ENCODE results near the gene ENC1. TPM values are rescaled to one million over a fixed set of nuclear protein-coding genes. Genes with fewer than 3 reads are reported as not detected.

The ENC1 gene
- total and polyA plus RNA-seq, 9 donors: 13.2 to 57.2 (median 27.7) TPM

DNA sequence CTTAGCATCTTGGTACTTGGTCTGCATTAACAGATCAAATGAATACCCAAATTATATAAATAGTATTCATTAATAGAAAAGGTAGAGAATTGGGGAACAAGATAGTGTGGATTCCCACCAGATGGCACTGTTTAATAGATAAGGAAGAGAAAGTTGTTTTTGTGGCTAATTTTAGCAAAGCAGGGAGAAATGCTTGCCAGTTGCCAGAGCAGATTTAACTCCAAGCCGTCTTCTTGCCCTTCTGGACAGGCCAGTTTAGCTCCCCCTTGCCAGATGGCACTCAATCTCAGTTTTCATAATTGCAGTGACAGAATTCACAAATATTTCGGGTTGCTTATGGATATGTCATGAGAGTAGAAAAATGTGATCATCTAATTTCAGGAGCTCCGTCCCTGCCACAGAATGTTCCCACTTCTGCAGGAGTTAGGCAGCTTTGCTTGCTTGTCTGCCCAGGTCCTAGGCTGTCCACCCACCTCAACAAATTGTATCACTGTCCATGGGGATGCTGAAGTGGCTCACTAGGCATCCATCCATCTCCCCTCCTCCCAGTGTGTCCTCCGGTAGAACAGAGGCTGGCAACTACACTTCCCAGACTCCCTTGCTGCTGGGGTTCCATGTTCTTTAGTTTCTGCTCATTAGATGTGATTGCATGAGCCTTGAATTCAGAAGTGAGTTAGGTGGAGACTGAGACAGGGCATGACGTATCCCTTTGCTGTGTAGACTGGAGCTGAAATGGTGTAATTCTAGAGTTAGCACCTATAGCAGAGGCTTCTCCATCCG lies 32.7 kb upstream of the ENC1 start:
- no peak for DNase-seq
- Histone ChIP-seq H3K27me3 (no peaks in the 10 kb centered on the region), H3K9me3 (no peaks in the 10 kb centered on the region), H3K4me1 (ENCODE audit: insufficient read depth) (no peaks in the 10 kb centered on the region), H3K27ac (no peak overlapping the region), H3K36me3 (no peaks in the 10 kb centered on the region), H3K4me3 (peak overlapping the region; percentile 5)
- 40 to 46% (median 43%) methylated on average over 6 of the region's 6 CpGs for WGBS, 3 donors
- TF ChIP-seq POLR2A (IDR thresholded peaks at IDR 0.05): no peak
- TF ChIP-seq, protein P1, sequence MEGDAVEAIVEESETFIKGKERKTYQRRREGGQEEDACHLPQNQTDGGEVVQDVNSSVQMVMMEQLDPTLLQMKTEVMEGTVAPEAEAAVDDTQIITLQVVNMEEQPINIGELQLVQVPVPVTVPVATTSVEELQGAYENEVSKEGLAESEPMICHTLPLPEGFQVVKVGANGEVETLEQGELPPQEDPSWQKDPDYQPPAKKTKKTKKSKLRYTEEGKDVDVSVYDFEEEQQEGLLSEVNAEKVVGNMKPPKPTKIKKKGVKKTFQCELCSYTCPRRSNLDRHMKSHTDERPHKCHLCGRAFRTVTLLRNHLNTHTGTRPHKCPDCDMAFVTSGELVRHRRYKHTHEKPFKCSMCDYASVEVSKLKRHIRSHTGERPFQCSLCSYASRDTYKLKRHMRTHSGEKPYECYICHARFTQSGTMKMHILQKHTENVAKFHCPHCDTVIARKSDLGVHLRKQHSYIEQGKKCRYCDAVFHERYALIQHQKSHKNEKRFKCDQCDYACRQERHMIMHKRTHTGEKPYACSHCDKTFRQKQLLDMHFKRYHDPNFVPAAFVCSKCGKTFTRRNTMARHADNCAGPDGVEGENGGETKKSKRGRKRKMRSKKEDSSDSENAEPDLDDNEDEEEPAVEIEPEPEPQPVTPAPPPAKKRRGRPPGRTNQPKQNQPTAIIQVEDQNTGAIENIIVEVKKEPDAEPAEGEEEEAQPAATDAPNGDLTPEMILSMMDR (IDR thresholded peaks at IDR 0.05): peak in 2 of 3 donors; percentile 12 to 44
- intact Hi-C loops (cut with DNase I): loop anchor here in 2 of 4 donors (10.0 kb wide), 1 partner anchor 242 kb away; no protein-coding TSS in a partner anchor

DNA sequence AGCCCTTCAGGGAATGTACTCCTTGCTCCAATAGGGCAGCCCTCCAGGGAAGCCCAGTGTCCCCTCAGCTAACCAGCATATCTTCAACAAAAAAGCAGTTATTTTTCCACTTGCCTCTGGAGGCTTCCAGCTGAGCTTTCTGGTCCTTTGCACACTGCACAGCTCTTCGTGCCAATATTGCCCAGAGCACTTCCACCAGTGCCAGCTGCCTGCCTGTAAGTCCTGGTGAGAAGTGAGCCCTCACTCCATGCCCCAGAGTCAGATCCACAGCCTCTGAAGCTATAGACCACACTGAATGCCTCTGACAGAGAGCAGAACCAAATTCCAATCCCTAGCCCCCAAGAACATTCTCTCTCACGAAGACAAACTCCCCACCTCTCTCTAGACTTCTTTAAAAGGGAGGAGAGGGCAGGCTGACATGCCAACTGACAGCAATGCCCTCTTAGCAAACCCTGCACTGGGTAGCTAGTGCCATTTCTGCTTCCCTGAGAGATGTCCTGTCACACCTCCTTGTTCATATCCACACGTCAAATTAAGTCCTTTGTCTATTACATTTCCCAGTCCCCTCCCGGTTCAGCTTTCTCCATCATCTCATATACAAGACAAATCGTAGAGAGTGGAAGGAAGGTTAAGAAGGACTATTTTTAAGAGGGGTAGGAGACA lies 31.8 kb upstream of the ENC1 start:
- no peak for DNase-seq
- WGBS, 3 donors: 51 to 56% (median 56%) methylated on average over 5 of the region's 5 CpGs
- Histone ChIP-seq H3K9me3 (no peaks in the 10 kb centered on the region), H3K27me3 (no peaks in the 10 kb centered on the region), H3K4me1 (ENCODE audit: insufficient read depth) (no peaks in the 10 kb centered on the region), H3K36me3 (no peaks in the 10 kb centered on the region), H3K4me3 (no peak overlapping the region), H3K27ac (no peak overlapping the region)
- TF ChIP-seq, protein P1 (IDR thresholded peaks at IDR 0.05): no peak
- TF ChIP-seq EP300 (IDR thresholded peaks at IDR 0.05): no peak
- no peak for TF ChIP-seq POLR2A (IDR thresholded peaks at IDR 0.05)
- intact Hi-C loops (cut with DNase I): loop anchor here in 2 of 4 donors (10.0 kb wide), 1 partner anchor 242 kb away; no protein-coding TSS in a partner anchor

DNA sequence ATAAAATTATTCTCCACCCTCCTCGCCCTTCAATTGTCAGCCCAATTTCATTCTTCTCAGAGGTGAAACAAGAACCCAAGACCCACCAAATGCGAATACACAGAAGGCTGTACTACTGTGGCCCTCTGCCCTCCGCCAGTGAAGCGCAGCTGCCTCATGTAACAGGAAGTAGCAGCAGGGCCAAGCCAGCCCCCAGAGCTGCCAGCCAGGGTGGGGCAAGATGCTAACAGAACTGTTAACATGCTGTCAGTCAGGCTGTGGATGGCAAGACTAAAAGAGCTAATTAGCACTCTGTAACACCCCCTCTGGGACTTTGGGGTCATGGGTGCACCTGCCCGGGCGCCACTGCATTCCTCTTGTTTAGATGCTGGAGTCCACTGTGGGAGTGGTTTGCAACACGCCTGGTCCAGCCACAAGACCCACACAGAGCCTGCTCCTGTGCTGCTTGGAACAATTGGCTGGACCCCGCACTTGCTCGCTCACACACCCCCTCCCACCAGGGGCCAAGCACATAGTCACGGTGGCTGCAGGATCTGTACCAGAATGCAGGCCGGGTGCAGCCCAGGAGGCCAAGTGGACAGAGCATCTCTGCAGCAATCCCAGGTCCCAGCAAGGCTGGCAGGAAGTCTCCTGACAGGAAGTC lies 30.0 kb upstream of the ENC1 start:
- no peak overlapping the region for H3K27ac ChIP-seq
- no peak overlapping the region for H3K4me3 ChIP-seq
- TF ChIP-seq POLR2A (IDR thresholded peaks at IDR 0.05): no peak
- TF ChIP-seq, protein P1 (IDR thresholded peaks at IDR 0.05): no peak
- no peak for TF ChIP-seq EP300 (IDR thresholded peaks at IDR 0.05)
- no peak for DNase-seq
- intact Hi-C loops (cut with DNase I): loop anchor here in 2 of 4 donors (10.0 kb wide), 1 partner anchor 244 kb away; no protein-coding TSS in a partner anchor
- H3K27me3 ChIP-seq: no peaks in the 10 kb centered on the region
- WGBS, 3 donors: 87 to 93% (median 90%) methylated on average over 11 of the region's 11 CpGs
- no peaks in the 10 kb centered on the region for H3K9me3 ChIP-seq
- no peaks in the 10 kb centered on the region for H3K36me3 ChIP-seq
- H3K4me1 ChIP-seq (ENCODE audit: insufficient read depth): no peaks in the 10 kb centered on the region

DNA sequence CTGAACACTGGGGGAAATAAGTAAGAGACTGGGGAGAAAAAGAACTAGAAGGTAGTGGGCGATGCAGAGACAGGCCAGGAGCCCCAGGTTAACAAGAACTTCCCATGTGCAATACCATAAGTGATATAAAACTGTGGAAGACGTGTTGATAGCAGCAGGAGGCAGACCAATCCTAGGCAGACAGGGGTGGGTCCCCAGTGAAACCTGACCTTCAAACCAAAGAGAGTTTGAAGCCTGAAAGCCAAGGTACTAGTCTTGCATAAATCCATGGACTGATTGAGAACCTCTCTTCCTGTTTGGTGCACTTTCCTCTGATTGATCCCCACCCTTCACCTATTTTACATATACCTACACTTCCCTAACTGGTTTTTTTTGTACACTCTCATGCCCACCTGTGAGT lies 29.3 kb upstream of the ENC1 start:
- Histone ChIP-seq H3K4me3 (no peak overlapping the region), H3K9me3 (no peaks in the 10 kb centered on the region), H3K27ac (no peak overlapping the region), H3K36me3 (no peaks in the 10 kb centered on the region), H3K4me1 (ENCODE audit: insufficient read depth) (no peaks in the 10 kb centered on the region), H3K27me3 (no peaks in the 10 kb centered on the region)
- DNase-seq: no peak
- intact Hi-C loops (cut with DNase I): loop anchor here in 2 of 4 donors (10.0 kb wide), 1 partner anchor 245 kb away; no protein-coding TSS in a partner anchor
- no peak for TF ChIP-seq POLR2A (IDR thresholded peaks at IDR 0.05)
- no peak for TF ChIP-seq EP300 (IDR thresholded peaks at IDR 0.05)
- TF ChIP-seq, protein P1 (IDR thresholded peaks at IDR 0.05): no peak
- WGBS, 3 donors: 85 to 97% (median 89%) methylated on average over 2 of the region's 2 CpGs

Measured in ovary (tissue), 9 donors.